ENCODE data around the gene PLD5.
"Not testable (repeated sequence)": the region's sequence is repeated elsewhere in the genome, so short reads cannot be mapped to it uniquely, and the experiment has no call there.

The PLD5 gene

GRCh38 chr1:242147096-242147976, 377.2 kb downstream of the PLD5 start:
- peak; percentile 64 for DNase-seq (ENCODE audit: low spot score)

GRCh38 chr1:242146652-242147051, 377.8 kb downstream of the PLD5 start:
- no peak for DNase-seq (ENCODE audit: low spot score)

- DNase-seq (ENCODE audit: low spot score): peak; percentile 37
Measured at GRCh38 chr1:242140836-242141235, 383.7 kb downstream of the PLD5 start.

- no peak for DNase-seq (ENCODE audit: low spot score)
Measured at GRCh38 chr1:242139986-242140385, 384.5 kb downstream of the PLD5 start.

GRCh38 chr1:242139442-242139841, 385.1 kb downstream of the PLD5 start:
- DNase-seq (ENCODE audit: low spot score): no peak

GRCh38 chr1:242133796-242134195, 390.7 kb downstream of the PLD5 start:
- DNase-seq (ENCODE audit: low spot score): no peak

GRCh38 chr1:242133351-242133750, 391.1 kb downstream of the PLD5 start:
- DNase-seq (ENCODE audit: low spot score): no peak

GRCh38 chr1:242132121-242132817, 392.2 kb downstream of the PLD5 start:
- no peak for DNase-seq (ENCODE audit: low spot score)

GRCh38 chr1:242128951-242129502, 395.5 kb downstream of the PLD5 start:
- DNase-seq (ENCODE audit: low spot score): peak; percentile 38

GRCh38 chr1:242120432-242120831, 404.1 kb downstream of the PLD5 start:
- no peak for DNase-seq (ENCODE audit: low spot score)

- no peak for DNase-seq (ENCODE audit: low spot score)
Measured at GRCh38 chr1:242100921-242101320, 423.6 kb downstream of the PLD5 start.

- DNase-seq (ENCODE audit: low spot score): not testable (repeated sequence)
Measured at GRCh38 chr1:242097283-242097682, 427.2 kb downstream of the PLD5 start.

GRCh38 chr1:242093116-242093515, 431.4 kb downstream of the PLD5 start:
- no peak for DNase-seq (ENCODE audit: low spot score)

GRCh38 chr1:242089911-242090310, 434.6 kb downstream of the PLD5 start:
- DNase-seq (ENCODE audit: low spot score): no peak

GRCh38 chr1:242088875-242089274, 435.6 kb downstream of the PLD5 start:
- no peak for DNase-seq (ENCODE audit: low spot score)

GRCh38 chr1:242086706-242087105, 437.8 kb downstream of the PLD5 start:
- DNase-seq (ENCODE audit: low spot score): no peak

GRCh38 chr1:242086093-242086492, 438.4 kb downstream of the PLD5 start:
- no peak for DNase-seq (ENCODE audit: low spot score)

- DNase-seq (ENCODE audit: low spot score): no peak
Measured at GRCh38 chr1:242083742-242084141, 440.8 kb downstream of the PLD5 start.

- peak; percentile 6 for DNase-seq (ENCODE audit: low spot score)
Measured at GRCh38 chr1:242081446-242081845, 443.1 kb downstream of the PLD5 start.

- DNase-seq (ENCODE audit: low spot score): no peak
Measured at GRCh38 chr1:242065813-242066212, 458.7 kb downstream of the PLD5 start.

GRCh38 chr1:242062271-242062670, 462.2 kb downstream of the PLD5 start:
- DNase-seq (ENCODE audit: low spot score): no peak

GRCh38 chr1:242059976-242060375, 464.5 kb downstream of the PLD5 start:
- DNase-seq (ENCODE audit: low spot score): no peak

- DNase-seq (ENCODE audit: low spot score): not testable (repeated sequence)
Measured at GRCh38 chr1:242058582-242058981, 465.9 kb downstream of the PLD5 start.
